Activated T-helper 1 cell treated with Interleukin-2 at 50 U/mL for 16 hours (primary cell): ENCODE data around the gene GSDME.
A peak's percentile ranks its signal among the peaks of the same experiment; 100 is the strongest.
"Not testable (repeated sequence)": the region's sequence is repeated elsewhere in the genome, so short reads cannot be mapped to it uniquely, and the experiment has no call there.

Experiments
- DNase-seq: peaks from one replicate; pipeline ENCODE4 v3.0.0-alpha.2; 2020; ENCODE audit warnings: low read depth

The GSDME gene

GRCh38 chr7:24757353-24758275 is at the start of gene GSDME:
TSS of gene GSDME (minus strand) at chr7:24757464. CDS start at chr7:24749774, 7,690 bp downstream.
- DNase-seq, result peak; percentile 3

GRCh38 chr7:24802300-24802699 is 45.0 kb upstream of the GSDME start:
- DNase-seq, result no peak

- no peak for DNase-seq
These were observed 44.6 kb upstream of the GSDME start for GRCh38 chr7:24801883-24802282.

- DNase-seq, result no peak
These were observed 43.4 kb upstream of the GSDME start for GRCh38 chr7:24800667-24801066.

- DNase-seq, result no peak
These were observed 42.8 kb upstream of the GSDME start for GRCh38 chr7:24800073-24800472.

- no peak for DNase-seq
These were observed 42.2 kb upstream of the GSDME start for GRCh38 chr7:24799506-24799905.

- DNase-seq, result no peak
These were observed 41.0 kb upstream of the GSDME start for GRCh38 chr7:24798261-24798660.

- DNase-seq, result no peak
These were observed 40.0 kb upstream of the GSDME start for GRCh38 chr7:24797270-24797669.

- no peak for DNase-seq
These were observed 38.1 kb upstream of the GSDME start for GRCh38 chr7:24795407-24795767.

GRCh38 chr7:24794751-24795406 is 37.6 kb upstream of the GSDME start:
- not testable (repeated sequence) for DNase-seq

- DNase-seq, result no peak
These were observed 36.9 kb upstream of the GSDME start for GRCh38 chr7:24793982-24794648.

- no peak for DNase-seq
These were observed 31.8 kb upstream of the GSDME start for GRCh38 chr7:24788961-24789576.

- no peak for DNase-seq
These were observed 30.8 kb upstream of the GSDME start for GRCh38 chr7:24788075-24788474.

- no peak for DNase-seq
These were observed 29.7 kb upstream of the GSDME start for GRCh38 chr7:24786941-24787340.

GRCh38 chr7:24786306-24786705 is 29.0 kb upstream of the GSDME start:
- DNase-seq, result no peak

- no peak for DNase-seq
These were observed 27.0 kb upstream of the GSDME start for GRCh38 chr7:24784277-24784676.

GRCh38 chr7:24783698-24784097 is 26.4 kb upstream of the GSDME start:
- DNase-seq, result no peak

- DNase-seq, result no peak
These were observed 23.8 kb upstream of the GSDME start for GRCh38 chr7:24781106-24781505.

GRCh38 chr7:24779283-24779655 is 22.0 kb upstream of the GSDME start:
- DNase-seq, result no peak

GRCh38 chr7:24778543-24779282 is 21.4 kb upstream of the GSDME start:
- no peak for DNase-seq

GRCh38 chr7:24777806-24778205 is 20.5 kb upstream of the GSDME start:
- no peak for DNase-seq

- no peak for DNase-seq
These were observed 16.4 kb upstream of the GSDME start for GRCh38 chr7:24773646-24774045.
